SK-N-SH (cell line): ENCODE measurements around the gene AIP. TPM values are rescaled to one million over a fixed set of nuclear protein-coding genes. Genes with fewer than 3 reads are reported as not detected.

Experiments
- CTCF ChIA-PET: fragments of 300-600, 350-600 bp; formaldehyde crosslinking; extraction: SDS; loops from one replicate; lab custom pipeline; 2021; lab: Yijun Ruan, JAX
- POLR2A ChIA-PET: fragments of 350-600 bp; sonication (Branson Sonifier 250); formaldehyde crosslinking; extraction: SDS; loops from one replicate; lab custom pipeline; 2020; ENCODE audit warnings: antibody characterized with exemption, inconsistent platforms; lab: Yijun Ruan, JAX
- DNase-seq: peaks from one replicate; pipeline ENCODE4 v3.0.0; 2012
- H2AFZ ChIP-seq: fragments of 200-600 bp; sonication (generic); 2 replicates; pipeline ENCODE4 v1.8.1; 2016; ENCODE audit warnings: antibody characterized with exemption, mild to moderate bottlenecking, low read depth
- H3F3A ChIP-seq: fragments of 200-600 bp; sonication (generic); replicated peaks from 2 replicates; pipeline ENCODE3; 2016; ENCODE audit warnings: antibody characterized with exemption, mild to moderate bottlenecking; ENCODE audit not compliant: insufficient read depth
- H3K27ac ChIP-seq, 2 experiments: fragments of 200-500 bp in 1 of 2; fragments of 200-600 bp in 1 of 2; sonication (Bioruptor generic) in 1 of 2; sonication (generic), shearing (Covaris generic) in 1 of 2; 2 replicates each; pipeline versions ENCODE4 v1.5.1 to v1.6.1; 2014 to 2016; ENCODE audit warnings: low read depth in 2 of 2, inconsistent platforms in 1 of 2, low read length in 1 of 2, mild to moderate bottlenecking in 1 of 2, mixed read lengths in 1 of 2
- H3K27me3 ChIP-seq: fragments of 200-600 bp; sonication (generic), shearing (Covaris generic); 2 replicates; pipeline ENCODE4 v1.6.1; 2016; ENCODE audit warnings: mixed run types; ENCODE audit not compliant: insufficient read depth
- H3K36me3 ChIP-seq, 2 experiments: fragments of 200-500 bp in 1 of 2; fragments of 200-600 bp in 1 of 2; sonication (Bioruptor generic) in 1 of 2; sonication (generic) in 1 of 2; replicated peaks in 1 of 2; 2 replicates each; pipeline versions ENCODE3 to v1.5.1; 2014 to 2016; ENCODE audit warnings: low read length in 1 of 2, mild to moderate bottlenecking in 1 of 2; ENCODE audit not compliant: insufficient read depth in 2 of 2, control insufficient read depth in 1 of 2
- H3K4me1 ChIP-seq, 2 experiments: fragments of 200-500 bp in 1 of 2; fragments of 200-600 bp in 1 of 2; sonication (Bioruptor generic) in 1 of 2; sonication (generic), shearing (Covaris generic) in 1 of 2; 2 replicates each; pipeline versions ENCODE4 v1.5.1 to v1.6.1; 2014 to 2016; ENCODE audit warnings: low read depth in 1 of 2, low read length in 1 of 2, mixed run types in 1 of 2; ENCODE audit not compliant: insufficient read depth in 2 of 2, control insufficient read depth in 1 of 2
- H3K4me2 ChIP-seq: fragments of 200-600 bp; sonication (generic), shearing (Covaris generic); 2 replicates; pipeline ENCODE4 v1.6.1; 2017; ENCODE audit warnings: mixed run types
- H3K4me3 ChIP-seq, 2 experiments: fragments of 200-500 bp in 1 of 2; fragments of 200-600 bp in 1 of 2; sonication (Bioruptor generic) in 1 of 2; sonication (generic), shearing (Covaris generic) in 1 of 2; 2 replicates each; pipeline versions ENCODE4 v1.5.1 to v1.8.1; 2014 to 2016; ENCODE audit warnings: low read depth in 2 of 2, inconsistent platforms in 1 of 2, low read length in 1 of 2, mild to moderate bottlenecking in 1 of 2, mixed read lengths in 1 of 2, moderate library complexity in 1 of 2
- H3K79me2 ChIP-seq: fragments of 200-600 bp; sonication (generic); 2 replicates; pipeline ENCODE4 v1.8.1; 2017; ENCODE audit warnings: mild to moderate bottlenecking; ENCODE audit not compliant: insufficient read depth
- H3K9ac ChIP-seq: fragments of 200-600 bp; sonication (generic); 2 replicates; pipeline ENCODE4 v1.6.1; 2017; ENCODE audit warnings: mixed run types
- H3K9me2 ChIP-seq: fragments of 200-600 bp; sonication (generic); 2 replicates; pipeline ENCODE4 v1.6.1; 2017; ENCODE audit warnings: mixed run types
- H3K9me3 ChIP-seq: fragments of 200-600 bp; sonication (generic); 2 replicates; pipeline ENCODE4 v1.6.1; 2017; ENCODE audit warnings: mixed run types, mild to moderate bottlenecking, moderate library complexity
- H4K20me1 ChIP-seq: fragments of 200-600 bp; sonication (generic); 2 replicates; pipeline ENCODE4 v1.6.1; 2017; ENCODE audit warnings: mild to moderate bottlenecking, mixed run types; ENCODE audit not compliant: insufficient read depth
- RAD21 ChIP-seq: IDR thresholded peaks from 2 replicates; pipeline ENCODE4 v1.6.1; 2012; ENCODE audit warnings: mild to moderate bottlenecking, low read length
- REST ChIP-seq: IDR thresholded peaks from 2 replicates; pipeline ENCODE4 v1.6.1; 2012; ENCODE audit warnings: mild to moderate bottlenecking, low read depth, low read length, moderate library complexity
- RFX5 ChIP-seq: IDR thresholded peaks from 2 replicates; pipeline ENCODE4 v1.6.1; 2012; ENCODE audit warnings: mild to moderate bottlenecking, improper control_type of control experiment, low read length
- SIN3A ChIP-seq: IDR thresholded peaks from 2 replicates; pipeline ENCODE4 v1.6.1; 2012; ENCODE audit warnings: low read depth, mild to moderate bottlenecking, low read length, moderate library complexity, borderline replicate concordance
- TCF12 ChIP-seq: IDR thresholded peaks from 2 replicates; pipeline ENCODE4 v1.4.0; 2012
- TEAD4 ChIP-seq: IDR thresholded peaks from 2 replicates; pipeline ENCODE4 v1.4.0; 2012; ENCODE audit warnings: mild to moderate bottlenecking, borderline replicate concordance; ENCODE audit not compliant: insufficient read depth
- ZBTB33 ChIP-seq: IDR thresholded peaks from 2 replicates; pipeline ENCODE4 v1.4.0; 2012; ENCODE audit warnings: low read depth, borderline replicate concordance
- WGBS: methylation state at CpG from one replicate; pipeline ENCODE4 v1.1.6; 2017; ENCODE audit warnings: low lambda C conversion rate; 5-methylcytosine and 5-hydroxymethylcytosine counted together
- polyA plus RNA-seq, 3 experiments: library from polyadenylated mRNA; depleted of rRNA; stranded (reverse); fragments of >200 nt; gene quantifications; 2 replicates each; pipeline ENCODE4 v1.2.3, GENCODE V29; 2012
- TF ChIP-seq, protein P1 (sequence below): IDR thresholded peaks from 2 replicates; pipeline ENCODE4; 2012

AIP gene
- polyA plus RNA-seq, 1 of the 3 experiments (the other 2 are of a cell fraction): 207 TPM

DNA sequence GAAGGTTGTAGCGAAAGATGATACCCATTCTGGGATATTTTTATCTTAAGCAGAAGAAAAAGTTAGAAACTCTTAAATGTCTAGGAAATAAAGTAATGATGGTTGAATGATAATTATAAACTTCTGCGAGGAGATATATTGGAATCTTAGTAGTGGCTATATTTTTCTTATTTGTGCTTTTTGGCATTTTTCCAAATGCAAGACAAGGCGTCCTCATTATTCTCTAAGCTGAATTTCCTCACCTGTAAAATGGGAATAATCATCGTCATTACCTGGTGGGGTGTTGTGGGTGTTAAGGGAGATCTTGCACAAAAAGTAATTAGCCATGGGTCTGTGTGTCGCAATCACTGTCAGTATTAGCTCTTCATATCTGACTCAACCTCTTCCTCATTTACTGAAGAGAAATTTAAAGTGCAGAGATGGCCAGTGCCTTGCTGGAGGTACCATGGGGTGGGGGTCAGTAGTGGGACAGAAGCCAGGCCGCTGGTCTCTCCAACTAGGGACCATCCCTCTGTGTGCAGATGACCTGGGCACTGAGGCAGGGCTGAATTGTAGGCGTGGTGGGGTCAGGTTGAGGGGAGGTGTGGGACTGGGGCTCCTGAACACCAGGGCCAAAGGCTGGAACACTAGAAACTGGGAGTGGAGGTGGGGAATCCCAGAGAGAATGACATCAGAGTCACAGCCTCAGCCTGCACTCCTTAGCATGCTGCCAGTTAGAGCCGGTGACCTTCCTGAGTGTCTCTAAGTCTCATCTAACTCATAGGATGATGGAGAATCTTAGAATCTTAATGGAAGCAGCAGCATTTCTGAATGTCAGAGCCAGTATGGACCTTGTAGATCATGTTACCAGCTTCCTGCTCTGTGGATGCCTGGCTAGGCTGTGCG, 18.2 kb downstream of the AIP start (continued):
- TF ChIP-seq RAD21: no peak

DNA sequence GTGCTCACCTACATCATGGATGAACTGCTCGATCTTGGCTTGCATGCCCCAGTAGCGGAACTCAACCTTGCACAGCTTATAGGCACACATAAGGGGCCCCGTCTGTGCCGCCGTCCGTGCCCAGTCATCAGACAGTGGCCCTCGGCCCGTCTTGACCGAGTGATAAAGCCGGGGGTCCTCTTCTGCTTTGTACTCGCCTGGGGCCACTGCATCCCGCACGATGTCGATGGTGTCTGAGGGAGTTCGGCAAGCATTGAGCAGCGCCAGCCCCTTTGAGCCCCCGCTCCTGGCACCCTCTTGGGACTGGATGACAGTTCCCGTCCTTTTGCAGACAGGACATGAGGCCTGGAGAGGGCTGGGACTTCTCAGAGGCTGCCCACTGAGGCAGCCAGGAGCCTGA, 19.0 kb downstream of the AIP start:
- Histone ChIP-seq H3K4me1 (peaks cover 7 to 23% of the 10 kb centered on the region in 2 experiments), H3K27me3 (no peaks in the 10 kb centered on the region), H3K79me2 (peaks cover 20% of the 10 kb centered on the region), H2AFZ (no peak overlapping the region), H3K9ac (no peak overlapping the region), H4K20me1 (peaks cover 13% of the 10 kb centered on the region), H3K36me3 (peaks cover 10 to 16% of the 10 kb centered on the region in 2 experiments), H3K4me2 (no peak overlapping the region), H3K27ac (no peak overlapping the region), H3F3A (peaks cover 16% of the 10 kb centered on the region), H3K9me2 (no peaks in the 10 kb centered on the region), H3K9me3 (no peaks in the 10 kb centered on the region), H3K4me3 (no peak overlapping the region)
- DNase-seq: no peak
- TF ChIP-seq SIN3A: no peak
- TF ChIP-seq TCF12: no peak
- no peak for TF ChIP-seq REST
- TF ChIP-seq RAD21: no peak
- no peak for TF ChIP-seq TEAD4
- no peak for TF ChIP-seq RFX5
- TF ChIP-seq ZBTB33: no peak
- TF ChIP-seq, protein P1, sequence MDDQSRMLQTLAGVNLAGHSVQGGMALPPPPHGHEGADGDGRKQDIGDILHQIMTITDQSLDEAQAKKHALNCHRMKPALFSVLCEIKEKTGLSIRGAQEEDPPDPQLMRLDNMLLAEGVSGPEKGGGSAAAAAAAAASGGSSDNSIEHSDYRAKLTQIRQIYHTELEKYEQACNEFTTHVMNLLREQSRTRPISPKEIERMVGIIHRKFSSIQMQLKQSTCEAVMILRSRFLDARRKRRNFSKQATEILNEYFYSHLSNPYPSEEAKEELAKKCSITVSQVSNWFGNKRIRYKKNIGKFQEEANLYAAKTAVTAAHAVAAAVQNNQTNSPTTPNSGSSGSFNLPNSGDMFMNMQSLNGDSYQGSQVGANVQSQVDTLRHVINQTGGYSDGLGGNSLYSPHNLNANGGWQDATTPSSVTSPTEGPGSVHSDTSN: no peak
- ChIA-PET POLR2A (interaction anchor here (0.6 kb wide), 1 partner anchor 25 kb away, joined by 4 read pairs; no protein-coding TSS in a partner anchor), CTCF (interaction anchor here (0.8 to 1.1 kb wide), 3 partner anchors 12 to 146 kb away, joined by 3 to 4 read pairs (median 3); no protein-coding TSS in a partner anchor)
- WGBS: 100% methylated on average over 5 of the region's 18 CpGs
